GM19467 (cell line): ENCODE measurements around the gene SEMA3D.

Experiments used
- ATAC-seq: cut with Tn5 transposase; IDR thresholded peaks from one replicate; pipeline ENCODE4 v1.9.1; 2021; ENCODE audit warnings: mild to moderate bottlenecking, moderate library complexity; ENCODE audit not compliant: unreplicated experiment

SEMA3D gene

DNA sequence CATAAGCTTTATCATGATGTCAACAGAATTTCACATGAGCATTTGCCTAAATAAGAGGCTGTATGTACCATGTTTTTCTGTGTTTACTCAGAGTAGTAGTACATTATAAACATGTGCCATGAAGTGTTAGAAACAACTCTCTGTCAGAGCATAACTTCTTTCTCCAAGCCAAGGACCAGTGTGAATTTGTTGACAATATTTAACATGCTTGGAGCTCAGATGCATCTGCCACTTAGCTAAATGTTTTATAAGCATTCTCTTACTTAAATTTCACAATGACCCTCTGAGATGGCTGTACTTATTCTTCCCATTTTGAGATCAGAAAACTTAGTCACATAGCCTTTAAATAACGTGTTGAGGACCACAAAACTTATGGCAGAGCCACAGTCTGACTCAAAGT is 105.0 kb downstream of the SEMA3D start:
- no peak for ATAC-seq

DNA sequence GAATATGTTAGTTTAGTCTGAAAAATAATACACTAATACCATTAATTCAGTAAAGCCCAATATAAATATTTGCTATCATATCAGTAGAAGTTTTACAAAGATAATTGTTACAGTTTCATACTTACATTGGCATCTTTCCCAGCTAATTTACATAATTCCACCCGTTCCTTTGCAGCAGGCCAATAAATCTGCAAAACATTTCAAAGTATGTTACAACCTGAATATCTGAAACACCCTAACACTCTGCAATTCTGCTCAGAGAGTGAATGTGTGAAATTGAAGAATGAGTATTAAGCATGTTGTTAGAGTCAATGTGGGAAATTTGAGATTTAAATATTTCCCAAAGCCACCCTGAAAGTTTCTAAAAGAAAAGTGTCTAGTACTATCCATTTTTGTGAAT is 105.5 kb downstream of the SEMA3D start:
- ATAC-seq = no peak

DNA sequence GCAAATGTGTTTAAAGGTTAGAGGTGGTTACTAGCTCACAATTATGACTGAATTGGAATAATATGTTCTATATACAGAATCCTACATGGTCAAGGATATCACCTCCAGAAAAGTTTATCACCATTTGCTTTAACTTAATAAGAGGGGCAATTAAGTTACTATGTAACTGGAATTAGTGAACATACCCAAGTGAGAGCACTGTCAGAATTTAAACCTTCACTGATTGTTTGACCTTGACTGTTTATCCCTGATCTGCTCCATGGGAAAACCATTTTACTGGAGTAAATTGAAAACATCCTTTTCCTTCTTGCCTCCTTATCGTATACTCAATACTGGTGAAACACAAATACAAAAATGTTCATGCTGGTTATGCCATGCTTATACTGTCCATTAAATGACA is 107.4 kb downstream of the SEMA3D start:
- ATAC-seq = no peak

- no peak for ATAC-seq
Measured at GRCh38 chr7:85078181-85078580, 108.7 kb downstream of the SEMA3D start.

- no peak for ATAC-seq
Measured at GRCh38 chr7:85075864-85076263, 111.0 kb downstream of the SEMA3D start.

DNA sequence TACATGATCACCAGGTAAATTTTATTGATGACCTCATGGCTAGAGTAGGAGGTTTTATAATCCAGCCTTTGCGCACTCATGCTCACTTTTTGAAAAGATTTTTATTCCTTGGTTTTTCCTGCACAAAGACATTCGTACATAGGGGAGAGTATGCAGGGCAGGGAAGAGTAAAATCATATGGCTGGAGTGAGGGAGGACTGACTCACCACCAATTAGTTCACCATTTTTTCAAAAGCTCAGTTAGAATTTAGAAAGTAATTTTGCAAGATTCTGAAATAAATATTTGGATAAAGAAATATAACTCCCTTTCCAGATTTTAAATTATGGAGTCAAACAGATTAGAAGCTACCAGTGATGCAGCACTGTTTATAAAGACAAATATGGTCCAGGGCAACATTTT is 111.9 kb downstream of the SEMA3D start:
- ATAC-seq = no peak

DNA sequence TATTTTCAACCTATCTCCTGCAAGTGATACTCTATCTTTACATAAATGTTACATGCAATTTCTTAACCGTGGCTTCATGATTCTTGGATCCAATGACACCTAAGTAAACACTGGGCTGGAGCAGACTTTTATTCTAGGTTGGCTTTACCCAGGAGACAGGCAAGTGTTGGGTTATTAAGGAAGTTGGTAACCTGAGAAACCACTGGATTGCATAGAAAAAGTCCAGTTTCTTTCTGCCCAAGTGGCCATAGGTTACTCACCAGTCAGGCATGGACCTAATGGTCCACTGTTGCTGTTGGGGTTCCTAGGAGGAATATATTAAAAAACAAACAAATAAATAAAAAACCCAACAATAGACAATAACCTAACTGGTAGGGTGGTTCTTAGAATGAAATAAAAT is 112.8 kb downstream of the SEMA3D start:
- no peak for ATAC-seq

- ATAC-seq = no peak
Measured at GRCh38 chr7:85070967-85071628, 115.8 kb downstream of the SEMA3D start.

DNA sequence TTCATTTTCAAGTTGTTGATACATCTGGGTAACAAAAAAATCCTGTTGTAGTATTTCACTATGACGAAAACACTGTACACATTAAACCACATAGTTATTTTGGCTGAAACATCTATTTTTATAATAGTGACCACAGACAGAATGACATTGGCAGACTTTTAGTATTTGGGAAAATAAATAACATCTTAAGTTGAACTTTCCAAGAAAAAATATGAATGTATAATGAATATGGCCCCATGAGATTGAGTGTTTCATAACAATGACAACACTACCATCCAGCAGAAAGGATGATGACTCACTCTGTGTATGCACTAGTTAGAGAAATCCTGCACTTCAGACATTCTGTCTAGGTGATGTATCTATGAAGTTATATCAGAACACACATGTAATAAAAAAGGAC is 118.1 kb downstream of the SEMA3D start:
- ATAC-seq = no peak

- no peak for ATAC-seq
Measured at GRCh38 chr7:85067371-85067770, 119.5 kb downstream of the SEMA3D start.

GRCh38 chr7:85065888-85066485 is 120.9 kb downstream of the SEMA3D start:
- no peak for ATAC-seq

DNA sequence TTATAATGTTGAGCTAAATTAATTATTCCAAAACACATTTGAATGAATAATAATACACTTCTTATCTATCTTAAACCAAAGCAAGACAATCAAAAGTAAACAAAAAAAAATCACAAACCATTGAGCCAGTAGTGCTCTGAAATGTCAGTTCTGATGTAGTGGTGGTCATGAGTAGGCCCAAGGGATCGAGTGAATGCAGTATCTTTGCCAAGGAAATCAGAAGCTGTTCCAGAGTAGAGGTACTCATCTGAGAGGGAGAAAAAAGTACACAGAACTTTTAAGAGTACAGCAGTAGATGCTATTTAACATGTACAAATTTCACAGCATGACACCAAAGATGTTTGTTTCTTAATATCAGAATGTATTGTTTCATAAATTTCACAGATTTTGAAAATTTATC is 121.5 kb downstream of the SEMA3D start:
- ATAC-seq = no peak

DNA sequence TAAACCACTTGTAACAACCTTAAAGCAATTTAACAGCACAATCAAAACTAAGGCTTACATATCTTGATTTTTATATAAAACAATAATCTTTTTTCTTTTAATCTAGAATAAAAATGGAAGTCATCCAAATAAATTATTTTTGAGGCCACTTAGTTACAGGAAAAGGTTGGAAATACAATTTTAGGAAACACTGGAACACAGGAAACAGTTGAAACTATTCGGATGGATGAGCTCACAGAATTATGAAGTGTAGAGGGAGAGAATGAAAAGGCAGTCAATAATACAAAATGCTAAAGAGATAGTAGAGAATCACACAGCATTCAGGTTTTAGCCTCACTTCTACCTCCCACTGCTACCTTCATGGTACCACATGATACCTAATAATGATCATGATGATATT is 124.2 kb downstream of the SEMA3D start:
- no peak for ATAC-seq

DNA sequence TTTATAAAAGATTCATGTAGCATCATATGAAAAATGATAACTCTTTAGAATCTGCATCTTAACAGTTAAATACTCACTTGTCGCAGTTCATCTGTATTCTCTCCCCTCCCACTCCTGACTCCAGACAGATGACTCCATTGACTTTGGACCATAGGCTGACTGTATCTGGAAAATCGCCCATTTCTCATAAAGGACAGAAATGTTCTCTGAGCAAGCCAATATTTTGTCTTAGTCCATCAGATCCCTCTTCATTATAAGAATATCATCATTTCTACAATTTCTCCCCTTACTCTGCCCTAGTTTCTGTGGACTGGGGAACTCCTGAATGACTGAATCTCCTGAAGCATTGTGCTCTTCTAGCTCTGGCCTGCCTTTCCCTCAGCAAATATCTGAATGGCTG is 125.4 kb downstream of the SEMA3D start:
- no peak for ATAC-seq

DNA sequence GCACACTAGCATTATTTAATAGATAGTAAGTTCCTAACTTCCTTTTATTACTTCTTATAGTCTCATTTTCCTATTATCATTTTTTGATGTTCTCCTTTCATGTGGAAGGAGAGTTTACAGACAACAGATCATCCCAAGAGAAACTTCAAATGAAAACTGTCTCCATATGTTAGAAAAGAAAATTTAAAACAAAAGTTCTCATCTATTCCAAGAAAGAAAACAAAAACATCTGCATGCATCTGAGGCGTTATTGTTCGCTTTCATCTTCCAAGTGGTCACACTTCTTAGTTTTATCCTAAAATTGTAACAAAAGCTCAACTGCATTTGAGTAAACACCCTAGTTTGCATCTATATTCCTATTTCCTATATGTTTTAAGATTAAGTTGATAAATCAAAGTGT is 126.2 kb downstream of the SEMA3D start:
- ATAC-seq = no peak

DNA sequence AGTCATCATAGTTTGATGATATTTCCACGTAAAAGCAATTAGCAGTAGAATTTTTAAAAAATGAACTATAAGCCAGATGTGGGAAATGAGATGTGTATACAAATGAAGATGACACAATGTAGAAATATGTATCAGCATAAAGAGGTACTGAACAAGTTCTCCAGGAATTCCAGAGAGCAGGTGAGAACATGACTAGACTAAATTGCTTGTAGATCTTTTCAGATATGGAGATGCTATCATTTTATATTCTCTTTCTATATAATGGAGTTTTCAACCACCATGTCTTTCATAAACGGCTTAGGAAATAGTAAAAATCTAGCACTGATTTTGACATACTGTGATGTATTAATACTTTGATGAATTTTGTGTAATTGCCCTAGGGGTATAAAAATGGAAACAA is 130.9 kb downstream of the SEMA3D start:
- ATAC-seq = no peak

DNA sequence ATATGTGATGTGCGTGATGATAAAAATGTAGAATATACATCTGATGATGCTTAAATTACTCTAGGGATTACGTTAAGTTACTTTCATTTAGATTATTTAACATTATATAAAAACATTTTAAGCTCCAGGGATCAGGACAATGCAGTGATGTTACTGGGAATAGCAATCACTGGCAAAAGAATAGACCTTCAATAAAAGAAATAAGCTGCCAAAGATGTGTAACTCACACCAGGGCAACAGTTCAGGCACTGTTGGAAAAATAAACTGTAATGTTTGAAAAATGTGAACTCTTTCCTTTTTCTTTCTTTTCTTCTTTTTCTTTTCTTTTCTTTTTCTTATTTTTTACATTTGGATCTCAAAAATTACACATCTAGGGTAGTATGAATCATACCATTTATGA is 131.7 kb downstream of the SEMA3D start:
- no peak for ATAC-seq

GRCh38 chr7:85054306-85054705 is 132.6 kb downstream of the SEMA3D start:
- ATAC-seq = no peak

DNA sequence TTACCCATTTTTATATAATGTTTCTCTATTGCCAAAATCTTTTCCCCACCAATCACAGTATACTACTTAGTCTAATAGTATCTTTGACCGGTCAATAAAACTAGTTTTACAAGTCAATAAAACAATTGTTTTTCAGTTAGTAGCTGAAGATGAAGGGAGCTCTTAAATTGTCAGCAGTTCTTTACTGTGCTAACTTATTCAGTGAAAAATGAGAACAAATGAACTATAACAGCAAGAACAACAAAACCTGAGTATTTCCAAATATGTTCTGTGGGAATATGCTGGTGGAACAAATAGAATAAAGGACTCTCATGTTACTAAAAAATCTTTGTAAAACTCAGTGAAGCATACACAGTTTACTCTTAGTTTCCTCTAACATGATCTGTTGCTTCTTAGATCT is 134.0 kb downstream of the SEMA3D start:
- no peak for ATAC-seq

GRCh38 chr7:85052056-85052737 is 134.7 kb downstream of the SEMA3D start:
- no peak for ATAC-seq

GRCh38 chr7:85046534-85046933 is 140.3 kb downstream of the SEMA3D start:
- no peak for ATAC-seq

DNA sequence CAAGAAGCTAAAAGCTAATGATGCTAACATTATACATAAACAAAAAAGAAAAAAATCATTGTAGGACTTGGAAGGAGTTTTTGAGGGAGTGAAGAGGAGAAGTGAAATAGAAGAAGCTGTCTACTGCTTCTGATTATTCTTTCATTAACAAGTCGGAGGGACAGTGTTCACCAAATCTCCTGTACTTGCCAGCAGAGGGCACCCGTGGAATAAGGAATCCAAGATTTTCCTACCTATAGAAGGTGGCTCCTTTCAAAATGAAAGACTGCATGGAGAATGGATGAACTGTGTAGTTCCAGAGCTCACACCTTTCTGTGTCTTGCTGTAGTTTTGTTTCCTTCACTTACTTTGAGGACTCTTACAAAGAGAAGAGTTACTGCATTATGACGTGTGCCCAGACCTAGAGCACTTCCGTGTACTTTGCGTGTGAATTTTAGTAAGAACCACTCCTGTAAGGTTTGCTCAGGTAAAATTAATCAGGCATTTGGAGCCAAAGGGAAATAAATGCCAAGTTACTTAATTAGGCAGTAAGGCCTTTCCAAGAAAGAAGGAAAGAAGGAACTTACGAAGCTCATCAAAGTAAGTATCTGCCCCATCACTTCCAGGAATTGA is 145.1 kb downstream of the SEMA3D start:
- peak; percentile 46 for ATAC-seq
